HEK293T (cell line): Measurements from ENCODE around the gene SLCO4A1.

Experiments
- BHLHE40 ChIP-seq: fragments of 450-650 bp; IDR thresholded peaks from 2 replicates; pipeline ENCODE4 v1.6.1; 2016; ENCODE audit warnings: mild to moderate bottlenecking, moderate library complexity, borderline replicate concordance
- ELF4 ChIP-seq: fragments of 450-650 bp; IDR thresholded peaks from 2 replicates; pipeline ENCODE4 v1.6.1; 2017; ENCODE audit warnings: antibody characterized with exemption
- FOXM1 ChIP-seq: fragments of 450-650 bp; IDR thresholded peaks from 2 replicates; pipeline ENCODE4 v1.6.1; 2017; ENCODE audit warnings: mild to moderate bottlenecking, borderline replicate concordance
- HDGF ChIP-seq: fragments of 450-650 bp; IDR thresholded peaks from 2 replicates; pipeline ENCODE4 v1.6.1; 2017; ENCODE audit warnings: antibody characterized with exemption, borderline replicate concordance
- LEF1 ChIP-seq: fragments of 450-650 bp; IDR thresholded peaks from 2 replicates; pipeline ENCODE4 v1.6.1; 2017; ENCODE audit warnings: mild to moderate bottlenecking, borderline replicate concordance
- SP1 ChIP-seq: fragments of 450-650 bp; IDR thresholded peaks from 2 replicates; pipeline ENCODE4 v1.6.1; 2017
- SUZ12 ChIP-seq: fragments of 450-650 bp; IDR thresholded peaks from 2 replicates; pipeline ENCODE4 v1.6.1; 2016; ENCODE audit warnings: mild to moderate bottlenecking
- TF ChIP-seq, protein P1 (sequence below): fragments of 450-650 bp; IDR thresholded peaks from 2 replicates; pipeline ENCODE4 v1.6.1; 2016

DNA sequence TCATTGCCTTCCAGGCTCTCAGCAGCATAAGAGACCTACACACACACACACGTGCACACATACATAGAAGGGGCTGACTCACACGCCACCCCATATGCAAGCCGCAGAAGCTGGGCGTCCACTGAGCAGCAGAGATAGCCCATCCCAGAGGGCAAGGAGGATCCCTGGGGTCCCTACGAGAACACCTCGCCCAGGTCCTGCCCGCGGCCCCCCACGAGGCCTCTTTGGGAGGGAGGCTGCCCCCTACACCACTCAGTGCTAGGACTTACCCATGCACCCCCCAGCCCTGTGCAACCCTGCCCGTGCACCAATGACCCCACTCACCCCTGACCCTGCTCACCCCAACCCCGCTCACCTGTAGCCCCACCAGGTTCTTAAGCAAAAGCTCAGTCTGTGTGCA lies 45.8 kb downstream of the SLCO4A1 start:
- TF ChIP-seq FOXM1, result no peak
- no peak for TF ChIP-seq LEF1
- no peak for TF ChIP-seq SP1
- TF ChIP-seq, protein P1, sequence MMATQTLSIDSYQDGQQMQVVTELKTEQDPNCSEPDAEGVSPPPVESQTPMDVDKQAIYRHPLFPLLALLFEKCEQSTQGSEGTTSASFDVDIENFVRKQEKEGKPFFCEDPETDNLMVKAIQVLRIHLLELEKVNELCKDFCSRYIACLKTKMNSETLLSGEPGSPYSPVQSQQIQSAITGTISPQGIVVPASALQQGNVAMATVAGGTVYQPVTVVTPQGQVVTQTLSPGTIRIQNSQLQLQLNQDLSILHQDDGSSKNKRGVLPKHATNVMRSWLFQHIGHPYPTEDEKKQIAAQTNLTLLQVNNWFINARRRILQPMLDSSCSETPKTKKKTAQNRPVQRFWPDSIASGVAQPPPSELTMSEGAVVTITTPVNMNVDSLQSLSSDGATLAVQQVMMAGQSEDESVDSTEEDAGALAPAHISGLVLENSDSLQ, result no peak
- TF ChIP-seq BHLHE40, result no peak
- no peak for TF ChIP-seq SUZ12
- no peak for TF ChIP-seq ELF4
- TF ChIP-seq HDGF, result no peak
